Mesendoderm (in vitro differentiated cells): Measurements from ENCODE around the gene LAMA1.

Source experiments
- DNase-seq: peaks from one replicate; pipeline ENCODE4 v3.0.0; 2013
- H2AK5ac ChIP-seq: 2 replicates; pipeline ENCODE4 v1.6.1; 2013; ENCODE audit warnings: low read length, inconsistent platforms
- H2BK120ac ChIP-seq: 2 replicates; pipeline ENCODE4 v1.6.1; 2013; ENCODE audit warnings: low read depth, mild to moderate bottlenecking, low read length, moderate library complexity, mixed read lengths
- H2BK15ac ChIP-seq: replicated peaks from 2 replicates; pipeline ENCODE4 v1.6.1; 2013; ENCODE audit warnings: low read depth, mild to moderate bottlenecking, moderate library complexity
- H2BK5ac ChIP-seq: 2 replicates; pipeline ENCODE4 v1.6.1; 2013; ENCODE audit warnings: low read length, inconsistent platforms
- H3K18ac ChIP-seq: 2 replicates; pipeline ENCODE4 v1.6.1; 2013; ENCODE audit warnings: mild to moderate bottlenecking, low read length, mixed read lengths
- H3K23ac ChIP-seq: one replicate; pipeline ENCODE4 v1.6.1; 2013; ENCODE audit warnings: low read length
- H3K27ac ChIP-seq: 2 replicates; pipeline ENCODE4 v1.5.1; 2013; ENCODE audit warnings: low read depth, mild to moderate bottlenecking, inconsistent platforms, low read length, moderate library complexity
- H3K27me3 ChIP-seq: 2 replicates; pipeline ENCODE4 v1.6.1; 2013; ENCODE audit warnings: low read length, control low read depth, mild to moderate bottlenecking, inconsistent platforms; ENCODE audit not compliant: insufficient read depth, poor library complexity
- H3K36me3 ChIP-seq: 2 replicates; pipeline ENCODE4 v1.6.1; 2013; ENCODE audit warnings: low read length, inconsistent platforms; ENCODE audit not compliant: control insufficient read depth, insufficient read depth
- H3K4ac ChIP-seq: one replicate; pipeline ENCODE4 v1.6.1; 2013; ENCODE audit warnings: low read depth, mild to moderate bottlenecking, low read length, moderate library complexity
- H3K4me1 ChIP-seq: 2 replicates; pipeline ENCODE4 v1.6.1; 2013; ENCODE audit warnings: low read depth, low read length, inconsistent platforms; ENCODE audit not compliant: control insufficient read depth
- H3K4me2 ChIP-seq: 2 replicates; pipeline ENCODE4 v1.6.1; 2013; ENCODE audit warnings: low read length
- H3K4me3 ChIP-seq: 2 replicates; pipeline ENCODE4 v1.5.1; 2013; ENCODE audit warnings: mild to moderate bottlenecking, low read length
- H3K56ac ChIP-seq: one replicate; pipeline ENCODE4 v1.6.1; 2013; ENCODE audit warnings: low read length
- H3K79me1 ChIP-seq: 2 replicates; pipeline ENCODE4 v1.6.1; 2013; ENCODE audit warnings: low read length, inconsistent platforms
- H3K79me2 ChIP-seq: 2 replicates; pipeline ENCODE4 v1.6.1; 2013; ENCODE audit warnings: mild to moderate bottlenecking, low read length; ENCODE audit not compliant: control insufficient read depth, insufficient read depth
- H3K9ac ChIP-seq: 2 replicates; pipeline ENCODE4 v1.6.1; 2013; ENCODE audit warnings: low read length, inconsistent platforms
- H4K5ac ChIP-seq: one replicate; pipeline ENCODE4 v1.6.1; 2013; ENCODE audit warnings: low read length
- H4K8ac ChIP-seq: one replicate; pipeline ENCODE4 v1.6.1; 2013; ENCODE audit warnings: low read depth, mild to moderate bottlenecking, control low read depth, low read length, moderate library complexity
- WGBS: extraction: QIAGEN DNeasy Blood & Tissue Kit; methylation state at CpG from one replicate; pipeline ENCODE4 v1.1.7; 2013; ENCODE audit warnings: low lambda C conversion rate, missing lambda C conversion rate; ENCODE audit not compliant: insufficient coverage; ENCODE audit errors: extremely low coverage; 5-methylcytosine and 5-hydroxymethylcytosine counted together

LAMA1 gene

DNA sequence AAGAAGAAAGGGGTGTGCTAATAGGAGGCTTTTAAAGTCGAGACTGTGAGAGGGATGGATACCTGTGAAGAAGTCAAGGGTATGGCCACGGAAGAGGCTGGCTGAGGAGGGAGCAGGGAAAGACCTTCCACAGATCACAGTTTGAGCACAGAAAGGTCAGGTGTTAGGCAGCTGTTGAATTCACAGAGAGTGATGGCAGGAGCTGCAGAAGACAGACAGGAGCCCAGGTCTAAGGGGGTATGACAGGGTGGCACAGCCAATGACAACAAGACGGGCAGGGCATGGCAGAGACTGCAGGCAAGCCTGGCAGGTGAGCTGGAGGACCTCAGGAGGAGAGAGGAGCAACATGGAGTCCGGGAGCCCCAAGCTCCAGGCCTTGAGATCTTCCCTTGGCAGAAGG, 163.1 kb downstream of the LAMA1 start:
- Histone ChIP-seq H4K5ac (no peak overlapping the region), H3K23ac (no peak overlapping the region), H3K79me1 (no peaks in the 10 kb centered on the region), H4K8ac (no peak overlapping the region), H3K9ac (no peak overlapping the region), H2BK120ac (no peak overlapping the region), H3K4me2 (no peak overlapping the region), H2AK5ac (no peak overlapping the region), H2BK15ac (no peak overlapping the region), H3K4me1 (peaks cover 5% of the 10 kb centered on the region), H3K79me2 (no peaks in the 10 kb centered on the region), H3K4ac (no peak overlapping the region), H3K56ac (no peak overlapping the region), H2BK5ac (no peak overlapping the region), H3K18ac (no peak overlapping the region), H3K36me3 (peaks cover 14% of the 10 kb centered on the region), H3K27ac (no peak overlapping the region), H3K27me3 (no peaks in the 10 kb centered on the region), H3K4me3 (no peak overlapping the region)
- DNase-seq = no peak
- no CpG with 5 or more reads among the region's 4 CpGs for WGBS

DNA sequence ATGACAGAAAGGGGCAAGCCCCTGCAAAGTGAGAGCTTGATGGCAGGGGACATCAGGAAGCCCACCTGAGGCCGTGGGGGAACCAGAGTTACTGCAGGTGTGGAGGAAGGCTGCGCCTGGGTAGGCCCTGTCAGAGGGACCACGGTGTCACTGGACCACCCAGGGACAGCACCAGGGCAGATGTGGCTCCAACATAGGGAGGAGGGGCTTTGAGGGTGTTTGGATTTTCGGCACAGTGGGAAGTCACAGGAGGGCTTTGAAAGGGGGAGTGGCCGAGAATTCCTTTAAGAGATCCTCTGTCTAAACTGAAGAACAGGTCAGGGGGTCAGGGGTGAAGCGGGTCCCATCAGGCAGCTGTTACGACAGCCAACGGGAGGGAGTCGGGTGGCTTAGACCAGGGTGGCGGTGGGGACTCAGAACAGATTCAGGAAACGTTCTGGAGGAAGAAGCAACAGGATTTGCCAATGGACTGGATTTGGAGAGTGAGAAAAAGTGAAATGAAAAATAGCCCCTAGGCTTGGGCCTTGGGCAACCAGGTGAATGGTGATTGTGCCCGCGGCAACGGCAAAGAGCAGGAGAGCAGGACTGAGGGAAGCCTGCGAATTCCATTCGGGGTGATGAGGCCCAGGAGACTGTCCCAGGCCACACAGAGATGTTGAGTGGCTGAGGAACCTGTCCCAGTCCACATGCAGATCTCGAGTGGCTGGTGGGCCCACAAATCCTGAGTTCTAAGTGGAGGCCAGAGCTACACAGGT, 166.1 kb downstream of the LAMA1 start:
- no peak overlapping the region for H3K56ac ChIP-seq
- WGBS = no CpG with 5 or more reads among the region's 17 CpGs
- H3K27me3 ChIP-seq = no peaks in the 10 kb centered on the region
- H2BK5ac ChIP-seq = no peak overlapping the region
- H2AK5ac ChIP-seq = no peak overlapping the region
- no peak overlapping the region for H3K23ac ChIP-seq
- no peak overlapping the region for H3K9ac ChIP-seq
- no peaks in the 10 kb centered on the region for H3K79me1 ChIP-seq
- no peak overlapping the region for H3K27ac ChIP-seq
- no peak overlapping the region for H2BK15ac ChIP-seq
- no peak overlapping the region for H3K18ac ChIP-seq
- H2BK120ac ChIP-seq = no peak overlapping the region
- H3K4me2 ChIP-seq = no peak overlapping the region
- no peak overlapping the region for H3K4me3 ChIP-seq
- H3K4ac ChIP-seq = no peak overlapping the region
- H3K4me1 ChIP-seq = peaks cover 5% of the 10 kb centered on the region
- peaks cover 15% of the 10 kb centered on the region for H3K36me3 ChIP-seq
- DNase-seq = peak; percentile 66
- H4K8ac ChIP-seq = no peak overlapping the region
- H4K5ac ChIP-seq = no peak overlapping the region
- no peaks in the 10 kb centered on the region for H3K79me2 ChIP-seq

GRCh38 chr18:6950641-6951040, 167.0 kb downstream of the LAMA1 start:
- H2BK120ac ChIP-seq = no peak overlapping the region
- no peak overlapping the region for H4K5ac ChIP-seq
- no peak overlapping the region for H3K23ac ChIP-seq
- H4K8ac ChIP-seq = no peak overlapping the region
- WGBS = no CpG with 5 or more reads among the region's 14 CpGs
- peaks cover 15% of the 10 kb centered on the region for H3K36me3 ChIP-seq
- H3K4ac ChIP-seq = no peak overlapping the region
- no peaks in the 10 kb centered on the region for H3K27me3 ChIP-seq
- H3K79me2 ChIP-seq = no peaks in the 10 kb centered on the region
- H2BK5ac ChIP-seq = no peak overlapping the region
- H3K27ac ChIP-seq = no peak overlapping the region
- no peak overlapping the region for H3K4me2 ChIP-seq
- no peak overlapping the region for H3K18ac ChIP-seq
- no peak overlapping the region for H3K9ac ChIP-seq
- no peak overlapping the region for H2BK15ac ChIP-seq
- no peak overlapping the region for H3K56ac ChIP-seq
- H3K4me3 ChIP-seq = no peak overlapping the region
- DNase-seq = no peak
- no peaks in the 10 kb centered on the region for H3K79me1 ChIP-seq
- peaks cover 5% of the 10 kb centered on the region for H3K4me1 ChIP-seq
- no peak overlapping the region for H2AK5ac ChIP-seq

- no peak overlapping the region for H3K23ac ChIP-seq
- no peak overlapping the region for H3K56ac ChIP-seq
- DNase-seq = peak; percentile 33
- no peak overlapping the region for H2BK5ac ChIP-seq
- H3K9ac ChIP-seq = no peak overlapping the region
- no peak overlapping the region for H2BK120ac ChIP-seq
- H3K4ac ChIP-seq = no peak overlapping the region
- no peak overlapping the region for H4K5ac ChIP-seq
- no peak overlapping the region for H3K4me3 ChIP-seq
- no CpG with 5 or more reads among the region's 11 CpGs for WGBS
- H3K27me3 ChIP-seq = no peaks in the 10 kb centered on the region
- H3K18ac ChIP-seq = no peak overlapping the region
- no peak overlapping the region for H3K4me2 ChIP-seq
- H4K8ac ChIP-seq = no peak overlapping the region
- H3K4me1 ChIP-seq = peaks cover 5% of the 10 kb centered on the region
- H3K36me3 ChIP-seq = peaks cover 12% of the 10 kb centered on the region
- H3K79me1 ChIP-seq = no peaks in the 10 kb centered on the region
- H2BK15ac ChIP-seq = no peak overlapping the region
- H3K79me2 ChIP-seq = no peaks in the 10 kb centered on the region
- H3K27ac ChIP-seq = no peak overlapping the region
- H2AK5ac ChIP-seq = no peak overlapping the region
Observed at GRCh38 chr18:6949800-6950586, 167.6 kb downstream of the LAMA1 start.

DNA sequence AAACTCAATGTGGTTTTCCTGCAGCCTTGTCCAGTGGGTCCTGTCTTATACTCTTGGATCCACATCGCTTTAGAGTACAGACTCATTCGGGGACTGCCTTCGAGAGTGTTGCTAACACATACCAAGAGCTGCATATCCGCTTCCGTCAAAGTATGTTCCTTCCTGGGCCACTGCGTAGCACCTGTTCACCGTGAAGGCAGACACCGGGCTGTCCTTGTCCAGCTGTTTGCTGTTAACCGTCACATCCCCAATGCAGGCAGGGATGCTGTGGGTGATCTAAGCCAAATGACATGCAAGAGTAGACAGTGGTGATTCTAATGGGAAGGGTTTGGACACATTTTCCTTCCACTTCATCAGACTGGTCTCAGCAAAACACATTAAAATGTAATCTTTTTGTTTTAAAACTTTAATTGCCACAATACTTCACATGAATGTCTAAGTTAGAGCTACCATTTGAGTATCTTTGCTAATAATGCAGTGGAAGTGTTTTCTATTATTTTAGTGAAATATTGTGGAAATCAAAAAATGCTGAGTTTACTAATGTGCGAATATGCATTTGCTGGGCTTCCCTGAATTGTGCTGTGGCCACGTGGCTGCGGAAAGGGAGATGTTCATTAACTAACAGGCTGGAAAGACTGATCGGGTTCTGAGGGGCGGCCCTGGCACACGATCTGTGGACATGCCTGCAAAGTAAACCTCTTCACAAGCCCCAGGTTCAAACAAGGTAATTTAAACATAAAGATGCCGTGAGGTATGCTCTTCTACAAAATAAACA, 169.1 kb downstream of the LAMA1 start:
- Histone ChIP-seq H2BK120ac (no peak overlapping the region), H3K27me3 (no peaks in the 10 kb centered on the region), H3K56ac (no peak overlapping the region), H4K5ac (no peak overlapping the region), H2BK15ac (no peak overlapping the region), H3K4me2 (no peak overlapping the region), H3K79me2 (no peaks in the 10 kb centered on the region), H3K4ac (no peak overlapping the region), H3K4me3 (no peak overlapping the region), H3K23ac (no peak overlapping the region), H3K4me1 (peaks cover 5% of the 10 kb centered on the region), H3K9ac (no peak overlapping the region), H3K36me3 (peaks cover 12% of the 10 kb centered on the region), H4K8ac (no peak overlapping the region), H3K79me1 (no peaks in the 10 kb centered on the region), H2AK5ac (no peak overlapping the region), H3K18ac (no peak overlapping the region), H2BK5ac (no peak overlapping the region), H3K27ac (no peak overlapping the region)
- no peak for DNase-seq
- WGBS = no CpG with 5 or more reads among the region's 16 CpGs
